Astrocyte (in vitro differentiated cells and primary cell): ENCODE data around the gene TTLL5. TPM values are rescaled to one million over a fixed set of nuclear protein-coding genes. Genes with fewer than 3 reads are reported as not detected.

Experiments
- DNase-seq: peaks from one replicate; pipeline ENCODE4 v3.0.0-alpha.2; 2010; ENCODE audit warnings: low read depth
- FAIRE-seq: peaks from 2 replicates; lab custom pipeline; 2011; peaks lifted over from hg19 to GRCh38; lab: Jason Lieb, UNC
- H2AFZ ChIP-seq: 2 replicates; pipeline ENCODE4 v1.6.0; 2012; ENCODE audit warnings: low read depth, low read length, inconsistent platforms
- H3K27ac ChIP-seq: 2 replicates; pipeline ENCODE4 v1.5.1; 2011; ENCODE audit warnings: low read depth, low read length, inconsistent platforms
- H3K27me3 ChIP-seq: 2 replicates; pipeline ENCODE4 v1.6.0; 2011; ENCODE audit warnings: low read length, inconsistent platforms; ENCODE audit not compliant: insufficient read depth
- H3K36me3 ChIP-seq: 2 replicates; pipeline ENCODE4 v1.5.1; 2011; ENCODE audit warnings: low read length, inconsistent platforms; ENCODE audit not compliant: insufficient read depth
- H3K4me1 ChIP-seq: 2 replicates; pipeline ENCODE4 v1.5.1; 2011; ENCODE audit warnings: low read length, inconsistent platforms; ENCODE audit not compliant: insufficient read depth
- H3K4me2 ChIP-seq: 2 replicates; pipeline ENCODE4 v1.6.0; 2012; ENCODE audit warnings: low read length, inconsistent platforms
- H3K4me3 ChIP-seq: 2 replicates; pipeline ENCODE4 v1.5.1; 2011; ENCODE audit warnings: low read depth, mild to moderate bottlenecking, low read length, inconsistent platforms; ENCODE audit not compliant: insufficient read depth
- H3K79me2 ChIP-seq: 2 replicates; pipeline ENCODE4 v1.6.0; 2012; ENCODE audit warnings: mild to moderate bottlenecking, low read length, inconsistent platforms; ENCODE audit not compliant: insufficient read depth
- H3K9ac ChIP-seq: 2 replicates; pipeline ENCODE4 v1.6.0; 2012; ENCODE audit warnings: mild to moderate bottlenecking, low read length, inconsistent platforms
- H3K9me3 ChIP-seq: 2 replicates; pipeline ENCODE4 v1.5.1; 2012; ENCODE audit warnings: low read depth, mild to moderate bottlenecking, low read length, inconsistent platforms; ENCODE audit not compliant: insufficient read depth
- H4K20me1 ChIP-seq: 2 replicates; pipeline ENCODE4 v1.6.0; 2012; ENCODE audit warnings: low read length, inconsistent platforms; ENCODE audit not compliant: insufficient read depth
- H3K27ac Mint-ChIP-seq: one replicate; pipeline ENCODE4 v1.8.0; 2021; ENCODE audit warnings: mild to moderate bottlenecking, mixed read lengths; ENCODE audit not compliant: unreplicated experiment
- H3K27me3 Mint-ChIP-seq: one replicate; pipeline ENCODE4 v1.8.0; 2021; ENCODE audit warnings: low read depth, mixed read lengths; ENCODE audit not compliant: unreplicated experiment
- H3K36me3 Mint-ChIP-seq: one replicate; pipeline ENCODE4 v1.8.0; 2021; ENCODE audit warnings: low read depth, mixed read lengths; ENCODE audit not compliant: unreplicated experiment
- H3K4me1 Mint-ChIP-seq: one replicate; pipeline ENCODE4 v1.8.0; 2021; ENCODE audit warnings: low read depth, mixed read lengths; ENCODE audit not compliant: unreplicated experiment
- H3K4me3 Mint-ChIP-seq: one replicate; pipeline ENCODE4 v1.8.0; 2021; ENCODE audit warnings: mild to moderate bottlenecking, moderate library complexity, mixed read lengths; ENCODE audit not compliant: unreplicated experiment
- H3K9me3 Mint-ChIP-seq: one replicate; pipeline ENCODE4 v1.8.0; 2021; ENCODE audit warnings: mild to moderate bottlenecking, mixed read lengths; ENCODE audit not compliant: unreplicated experiment
- EZH2 ChIP-seq: IDR thresholded peaks from 2 replicates; pipeline ENCODE4 v1.6.1; 2012; ENCODE audit warnings: mild to moderate bottlenecking, low read length, inconsistent platforms; ENCODE audit not compliant: insufficient read depth
- total RNA-seq: library from RNA; stranded (reverse); gene quantifications from 2 replicates; pipeline ENCODE4 v1.2.1, GENCODE V29; 2021
- TF ChIP-seq, protein P1 (sequence below): IDR thresholded peaks from 2 replicates; pipeline ENCODE4 v1.5.1; 2011; ENCODE audit warnings: low read depth, mild to moderate bottlenecking, inconsistent platforms, low read length, moderate library complexity; ENCODE audit not compliant: insufficient read depth

Gene TTLL5
- total RNA-seq, 1 donor from 2014 or later, result 24.0 TPM

DNA sequence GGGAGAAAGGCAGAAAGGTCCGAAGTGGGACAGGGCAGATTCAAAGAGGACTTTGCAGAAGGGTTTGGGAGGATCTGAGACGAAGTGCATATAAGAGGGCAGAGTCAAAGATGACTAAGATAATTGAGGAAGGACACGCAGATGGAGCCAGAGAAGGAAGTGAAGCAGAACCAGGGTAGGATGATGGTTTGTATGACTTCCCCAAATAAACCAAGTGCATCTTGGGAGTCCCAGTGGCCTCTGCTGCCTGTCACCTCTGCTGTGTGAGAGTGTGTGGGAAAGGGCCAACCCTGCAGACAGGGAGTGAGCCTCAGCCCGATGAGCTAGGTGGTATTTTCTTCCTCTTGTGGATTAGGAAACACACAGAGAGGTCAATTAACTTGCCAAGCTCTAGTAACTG is 45.8 kb upstream of the TTLL5 start:
- peaks cover 5% of the 10 kb centered on the region for H3K4me1 ChIP-seq
- H3K9ac ChIP-seq, result no peak overlapping the region

DNA sequence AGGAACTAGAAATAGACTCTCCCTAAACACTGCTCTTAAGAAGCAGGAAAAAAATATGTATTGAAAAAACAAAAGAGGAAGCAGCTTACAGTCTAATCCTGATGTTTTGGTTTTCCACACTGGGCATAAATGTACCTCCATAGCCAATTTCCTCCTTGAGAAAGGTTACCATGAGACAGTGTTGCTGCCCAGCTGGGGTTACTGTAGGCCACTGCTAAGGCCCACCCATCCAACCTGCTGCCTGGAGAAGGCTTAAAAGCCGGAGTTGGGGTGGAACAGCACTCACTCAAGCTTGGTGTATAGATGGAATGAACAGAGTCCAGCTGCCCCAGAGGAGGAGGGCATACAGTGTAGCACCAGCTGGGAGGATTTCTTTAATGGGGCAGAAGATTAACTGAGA is 41.5 kb upstream of the TTLL5 start:
- TF ChIP-seq, protein P1, sequence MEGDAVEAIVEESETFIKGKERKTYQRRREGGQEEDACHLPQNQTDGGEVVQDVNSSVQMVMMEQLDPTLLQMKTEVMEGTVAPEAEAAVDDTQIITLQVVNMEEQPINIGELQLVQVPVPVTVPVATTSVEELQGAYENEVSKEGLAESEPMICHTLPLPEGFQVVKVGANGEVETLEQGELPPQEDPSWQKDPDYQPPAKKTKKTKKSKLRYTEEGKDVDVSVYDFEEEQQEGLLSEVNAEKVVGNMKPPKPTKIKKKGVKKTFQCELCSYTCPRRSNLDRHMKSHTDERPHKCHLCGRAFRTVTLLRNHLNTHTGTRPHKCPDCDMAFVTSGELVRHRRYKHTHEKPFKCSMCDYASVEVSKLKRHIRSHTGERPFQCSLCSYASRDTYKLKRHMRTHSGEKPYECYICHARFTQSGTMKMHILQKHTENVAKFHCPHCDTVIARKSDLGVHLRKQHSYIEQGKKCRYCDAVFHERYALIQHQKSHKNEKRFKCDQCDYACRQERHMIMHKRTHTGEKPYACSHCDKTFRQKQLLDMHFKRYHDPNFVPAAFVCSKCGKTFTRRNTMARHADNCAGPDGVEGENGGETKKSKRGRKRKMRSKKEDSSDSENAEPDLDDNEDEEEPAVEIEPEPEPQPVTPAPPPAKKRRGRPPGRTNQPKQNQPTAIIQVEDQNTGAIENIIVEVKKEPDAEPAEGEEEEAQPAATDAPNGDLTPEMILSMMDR, result no peak
- no peak for TF ChIP-seq EZH2
- Histone ChIP-seq H3K4me2 (no peak overlapping the region), H2AFZ (no peak overlapping the region), H3K27me3 (no peaks in the 10 kb centered on the region), H4K20me1 (no peaks in the 10 kb centered on the region), H3K79me2 (no peaks in the 10 kb centered on the region), H3K36me3 (no peaks in the 10 kb centered on the region), H3K4me1 (no peaks in the 10 kb centered on the region), H3K4me3 (no peak overlapping the region), H3K9me3 (no peaks in the 10 kb centered on the region), H3K9ac (no peak overlapping the region), H3K27ac (no peak overlapping the region)
- Mint-ChIP-seq H3K4me1 (no peaks in the 10 kb centered on the region), H3K36me3 (peaks cover 4% of the 10 kb centered on the region), H3K4me3 (no peak overlapping the region), H3K27me3 (no peaks in the 10 kb centered on the region), H3K27ac (no peak overlapping the region), H3K9me3 (peaks cover 7% of the 10 kb centered on the region)
- DNase-seq, result no peak
- no peak for FAIRE-seq

More for the DNA sequence above, 45.8 kb upstream of the TTLL5 start:
- Histone ChIP-seq H4K20me1 (no peaks in the 10 kb centered on the region), H3K79me2 (no peaks in the 10 kb centered on the region), H3K36me3 (no peaks in the 10 kb centered on the region), H3K27me3 (no peaks in the 10 kb centered on the region), H3K9me3 (peaks cover 2% of the 10 kb centered on the region), H3K4me2 (no peak overlapping the region), H2AFZ (no peak overlapping the region), H3K4me3 (no peak overlapping the region), H3K27ac (no peak overlapping the region)
- Mint-ChIP-seq H3K27ac (no peak overlapping the region), H3K4me3 (no peak overlapping the region), H3K36me3 (peaks cover 16% of the 10 kb centered on the region), H3K9me3 (peaks cover 23% of the 10 kb centered on the region), H3K4me1 (peaks cover 8% of the 10 kb centered on the region), H3K27me3 (no peaks in the 10 kb centered on the region)
- TF ChIP-seq, protein P1, result no peak
- no peak for TF ChIP-seq EZH2
- FAIRE-seq, result no peak
- DNase-seq, result no peak

DNA sequence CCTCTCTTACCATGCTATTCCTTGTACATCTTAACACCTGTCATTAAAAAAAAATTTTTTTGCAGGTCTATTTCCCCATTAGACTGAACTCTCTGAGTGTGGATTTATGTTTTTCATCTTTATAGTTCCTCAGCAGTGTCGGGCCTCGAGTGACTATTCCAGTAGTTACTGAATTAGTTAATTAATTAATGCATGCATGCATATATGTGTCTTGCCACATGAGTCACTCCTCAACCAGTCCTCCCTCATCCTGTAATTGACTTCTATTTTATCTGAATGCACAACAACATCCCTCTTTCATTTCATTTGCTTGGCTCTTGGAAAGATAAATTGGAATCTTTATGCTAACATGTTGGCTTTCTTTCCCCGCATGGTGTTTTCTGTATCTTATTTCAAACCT is 36.0 kb upstream of the TTLL5 start:
- Histone ChIP-seq H3K4me1 (no peaks in the 10 kb centered on the region), H3K9me3 (no peaks in the 10 kb centered on the region), H3K4me3 (no peak overlapping the region), H3K27ac (no peak overlapping the region), H3K9ac (no peak overlapping the region), H3K36me3 (no peaks in the 10 kb centered on the region), H2AFZ (no peak overlapping the region), H3K79me2 (no peaks in the 10 kb centered on the region), H3K27me3 (no peaks in the 10 kb centered on the region), H3K4me2 (no peak overlapping the region), H4K20me1 (no peaks in the 10 kb centered on the region)
- no peaks in the 10 kb centered on the region for H3K36me3 Mint-ChIP-seq
- FAIRE-seq (no peak), DNase-seq (no peak)
- H3K27me3 Mint-ChIP-seq, result no peaks in the 10 kb centered on the region
- no peak overlapping the region for H3K27ac Mint-ChIP-seq
- peaks cover 8% of the 10 kb centered on the region for H3K4me1 Mint-ChIP-seq
- H3K4me3 Mint-ChIP-seq, result no peak overlapping the region
- TF ChIP-seq EZH2, result no peak
- TF ChIP-seq, protein P1, result no peak
- H3K9me3 Mint-ChIP-seq, result no peaks in the 10 kb centered on the region
